Body of pancreas (tissue), 4 donors: Measurements from ENCODE around the gene SLC38A8.

Source experiments
- CTCF ChIP-seq, 7 experiments: fragments of 450-650 bp in 4 of 7; fragments of 200-600 bp in 3 of 7; sonication (generic) in 3 of 7; IDR thresholded peaks; one replicate each; pipeline ENCODE4 v1.5.1; 2016 to 2019; ENCODE audit warnings: antibody characterized with exemption in 7 of 7
- POLR2A ChIP-seq, 3 donors: fragments of 450-650 bp; IDR thresholded peaks; one replicate each; pipeline ENCODE4 v1.6.1; 2016; ENCODE audit warnings: antibody characterized with exemption in 3 of 3, mild to moderate bottlenecking in 2 of 3

- peak; percentile 71 to 90 (median 80) for TF ChIP-seq CTCF (IDR thresholded peaks at IDR 0.05)
- no peak for TF ChIP-seq POLR2A (IDR thresholded peaks at IDR 0.05)
These were observed 20.4 kb upstream of the SLC38A8 start for GRCh38 chr16:84062734-84063640.
